Thyroid gland (tissue), 4 donors: ENCODE results near the gene RNU6-1. TPM values are rescaled to one million over a fixed set of nuclear protein-coding genes. Genes with fewer than 3 reads are reported as not detected.
A peak's percentile ranks its signal among the peaks of the same experiment; 100 is the strongest.

Source experiments
- DNase-seq, 2 donors: peaks; one replicate each; pipeline ENCODE4 v3.0.0-alpha.2; 2019
- H3K27ac ChIP-seq, 3 donors: fragments of 200-600 bp; sonication (generic); 1 replicate in 2 of 3; 2 replicates in 1 of 3; pipeline ENCODE4 v1.5.1; 2016 to 2019; ENCODE audit warnings: mild to moderate bottlenecking in 1 of 3, moderate library complexity in 1 of 3
- H3K27me3 ChIP-seq: fragments of 200-600 bp; sonication (generic); one replicate; pipeline ENCODE4 v1.5.1; 2019
- H3K36me3 ChIP-seq, 2 donors: fragments of 200-600 bp; sonication (generic); one replicate each; pipeline ENCODE4 v1.5.1; 2016 to 2019
- H3K4me1 ChIP-seq, 2 donors: fragments of 200-600 bp; sonication (generic); one replicate each; pipeline ENCODE4 v1.5.1; 2017 to 2019
- H3K4me3 ChIP-seq, 3 donors: fragments of 200-600 bp; sonication (generic); replicated peaks in 1 of 3; 1 replicate in 2 of 3; 2 replicates in 1 of 3; pipeline ENCODE4 v1.5.1; 2016; ENCODE audit warnings: mild to moderate bottlenecking in 1 of 3
- H3K9me3 ChIP-seq: fragments of 200-600 bp; sonication (generic); one replicate; pipeline ENCODE4 v1.5.1; 2017
- CTCF ChIP-seq, 6 experiments: fragments of 200-600 bp in 3 of 6; fragments of 450-650 bp in 3 of 6; sonication (generic) in 3 of 6; IDR thresholded peaks; one replicate each; pipeline ENCODE4 v1.5.1; 2016 to 2019; ENCODE audit warnings: antibody characterized with exemption in 6 of 6, mild to moderate bottlenecking in 2 of 6, inconsistent platforms in 1 of 6, moderate library complexity in 1 of 6
- POLR2A ChIP-seq, 2 donors: fragments of 450-650 bp; IDR thresholded peaks; one replicate each; pipeline ENCODE4 v1.6.1; 2017; ENCODE audit warnings: antibody characterized with exemption in 2 of 2, mild to moderate bottlenecking in 2 of 2, moderate library complexity in 1 of 2
- WGBS, 2 donors: methylation state at CpG; one replicate each; pipeline ENCODE4 v1.1.5; 2017; 5-methylcytosine and 5-hydroxymethylcytosine counted together
- intact Hi-C: fragments of 100-400 bp; cut with DNase I; formaldehyde crosslinking; loops from one replicate; pipeline ENCODE4 v1.15.1; 2023
- total RNA-seq, 4 donors: library from RNA; depleted of rRNA; stranded (reverse); fragments of >200 nt; gene quantifications; one replicate each; pipeline ENCODE4 v1.2.3, GENCODE V29; 2016

RNU6-1 gene
- total RNA-seq, 4 donors from 2014 or later, result not detected

- Histone ChIP-seq H3K4me3 (no peak overlapping the region), H3K4me1 (peaks cover 18 to 32% of the 10 kb centered on the region in 2 donors), H3K9me3 (no peaks in the 10 kb centered on the region), H3K27ac (no peak overlapping the region), H3K27me3 (no peaks in the 10 kb centered on the region), H3K36me3 (no peaks in the 10 kb centered on the region)
- no peak for DNase-seq
- intact Hi-C loops, result no loop called here
- no peak for TF ChIP-seq POLR2A (IDR thresholded peaks at IDR 0.05)
- no peak for TF ChIP-seq CTCF (IDR thresholded peaks at IDR 0.05)
- 78 to 84% methylated on average over 3 of the region's 3 CpGs for WGBS, 2 donors
Measured at GRCh38 chr15:67852418-67852817, 12.6 kb upstream of the RNU6-1 start.

- H3K27ac ChIP-seq, result no peak overlapping the region
- whole genome bisulfite sequencing, 2 donors, result 78 to 81% methylated on average over 4 of the region's 4 CpGs
- DNase-seq, result peak in 1 of 2 donors; percentile 33
Measured at GRCh38 chr15:67850994-67851571, 11.2 kb upstream of the RNU6-1 start.

GRCh38 chr15:67850336-67850735, 10.5 kb upstream of the RNU6-1 start:
- no peak overlapping the region for H3K4me3 ChIP-seq
- DNase-seq, result no peak
- H3K4me1 ChIP-seq, result peaks cover 11 to 25% of the 10 kb centered on the region in 2 donors
- intact Hi-C loops, result no loop called here
- no peak for TF ChIP-seq CTCF (IDR thresholded peaks at IDR 0.05)
- TF ChIP-seq POLR2A (IDR thresholded peaks at IDR 0.05), result no peak
- no peaks in the 10 kb centered on the region for H3K36me3 ChIP-seq
- no peaks in the 10 kb centered on the region for H3K27me3 ChIP-seq
- 72 to 82% methylated on average over 7 of the region's 7 CpGs for WGBS, 2 donors
- no peaks in the 10 kb centered on the region for H3K9me3 ChIP-seq
- no peak overlapping the region for H3K27ac ChIP-seq

More at GRCh38 chr15:67850994-67851571, 11.2 kb upstream of the RNU6-1 start:
- H3K27me3 ChIP-seq, result no peaks in the 10 kb centered on the region
- H3K4me1 ChIP-seq, result peaks cover 15 to 30% of the 10 kb centered on the region in 2 donors
- H3K36me3 ChIP-seq, result no peaks in the 10 kb centered on the region
- TF ChIP-seq CTCF (IDR thresholded peaks at IDR 0.05) (no peak), POLR2A (IDR thresholded peaks at IDR 0.05) (no peak)
- intact Hi-C loops, result no loop called here
- no peak overlapping the region for H3K4me3 ChIP-seq
- H3K9me3 ChIP-seq, result no peaks in the 10 kb centered on the region

GRCh38 chr15:67849538-67849937, 9.7 kb upstream of the RNU6-1 start:
- intact Hi-C loops, result no loop called here
- TF ChIP-seq CTCF (IDR thresholded peaks at IDR 0.05), result no peak
- TF ChIP-seq POLR2A (IDR thresholded peaks at IDR 0.05), result no peak
- no peak overlapping the region for H3K4me3 ChIP-seq
- H3K4me1 ChIP-seq, result peaks cover 13 to 27% of the 10 kb centered on the region in 2 donors
- WGBS, 2 donors, result 97 to 100% methylated on average over 1 of the region's 1 CpG
- DNase-seq, result no peak
- H3K36me3 ChIP-seq, result no peaks in the 10 kb centered on the region
- H3K27me3 ChIP-seq, result no peaks in the 10 kb centered on the region
- H3K27ac ChIP-seq, result no peak overlapping the region
- H3K9me3 ChIP-seq, result no peaks in the 10 kb centered on the region

- H3K27ac ChIP-seq, result no peak overlapping the region
- TF ChIP-seq CTCF (IDR thresholded peaks at IDR 0.05), result no peak
- intact Hi-C loops, result no loop called here
- H3K4me3 ChIP-seq, result no peak overlapping the region
- no peaks in the 10 kb centered on the region for H3K9me3 ChIP-seq
- H3K4me1 ChIP-seq, result peaks cover 38 to 47% of the 10 kb centered on the region in 2 donors
- no peaks in the 10 kb centered on the region for H3K36me3 ChIP-seq
- H3K27me3 ChIP-seq, result no peaks in the 10 kb centered on the region
- no peak for DNase-seq
- WGBS, 2 donors, result 92 to 93% methylated on average over 5 of the region's 5 CpGs
Measured at GRCh38 chr15:67845974-67846373, 6.1 kb upstream of the RNU6-1 start.
